Neural cell (in vitro differentiated cells): ENCODE results near the gene DGKQ.
"Not testable (repeated sequence)": the region's sequence is repeated elsewhere in the genome, so short reads cannot be mapped to it uniquely, and the experiment has no call there.

ENCODE experiments used
- CTCF ChIP-seq: fragments of 450-650 bp; IDR thresholded peaks from 2 replicates; pipeline ENCODE4 v1.5.1; 2014; ENCODE audit warnings: antibody characterized with exemption, mild to moderate bottlenecking, moderate library complexity; ENCODE audit not compliant: poor library complexity, severe bottlenecking
- EP300 ChIP-seq: fragments of 450-650 bp; conservative IDR thresholded peaks from 2 replicates; pipeline ENCODE4 v1.6.1; 2014; ENCODE audit warnings: antibody characterized with exemption, mild to moderate bottlenecking, moderate library complexity; ENCODE audit not compliant: poor library complexity, severe bottlenecking
- EZH2 ChIP-seq: fragments of 200-600, 300-800 bp; shearing (Covaris generic), sonication (generic); IDR thresholded peaks from 2 replicates; pipeline ENCODE4 v1.6.1; 2014; ENCODE audit warnings: antibody characterized with exemption, low read length, borderline replicate concordance, mild to moderate bottlenecking; ENCODE audit not compliant: insufficient read depth, poor library complexity, severe bottlenecking
- POLR2AphosphoS5 ChIP-seq: IDR thresholded peaks from 2 replicates; pipeline ENCODE4 v1.6.1; 2012
- RAD21 ChIP-seq: fragments of 450-650 bp; conservative IDR thresholded peaks from 2 replicates; pipeline ENCODE4 v1.6.1; 2014; ENCODE audit warnings: antibody characterized with exemption, mild to moderate bottlenecking, moderate library complexity
- REST ChIP-seq: IDR thresholded peaks from 2 replicates; pipeline ENCODE4 v1.6.1; 2012; ENCODE audit warnings: borderline replicate concordance
- SMC3 ChIP-seq: fragments of 450-650 bp; conservative IDR thresholded peaks from 2 replicates; pipeline ENCODE4 v1.6.1; 2014; ENCODE audit warnings: antibody characterized with exemption, mild to moderate bottlenecking, moderate library complexity; ENCODE audit not compliant: poor library complexity
- TAF1 ChIP-seq: IDR thresholded peaks from 2 replicates; pipeline ENCODE4 v1.6.1; 2012; ENCODE audit warnings: low read depth

DNA sequence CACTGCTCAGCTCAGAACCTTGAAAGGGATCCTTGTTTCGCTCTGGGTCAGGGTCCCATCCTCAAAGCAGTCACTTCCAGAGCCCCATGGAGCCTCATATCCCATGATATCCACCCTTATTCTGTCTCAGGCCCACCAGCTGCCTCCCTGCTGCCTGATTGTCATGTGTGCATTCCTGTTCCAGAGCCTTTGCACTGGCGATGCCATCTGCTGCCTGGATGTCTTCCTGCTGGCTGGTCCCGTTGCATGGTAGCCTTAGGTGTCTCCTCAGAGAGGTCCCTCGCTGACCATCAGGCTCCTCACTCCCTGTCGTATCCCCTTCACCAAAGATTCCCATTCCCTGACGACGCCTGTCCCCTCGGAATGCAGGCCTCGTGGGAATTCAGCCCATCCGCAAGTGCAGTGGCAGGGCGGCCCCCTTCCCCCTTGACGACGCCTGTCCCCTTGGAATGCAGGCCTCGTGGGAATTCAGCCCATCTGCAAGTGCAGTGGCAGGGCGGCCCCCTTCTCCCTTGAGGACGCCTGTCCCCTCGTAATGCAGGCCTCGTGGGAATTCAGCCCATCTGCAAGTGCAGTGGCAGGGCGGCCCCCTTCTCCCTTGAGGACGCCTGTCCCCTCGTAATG, 26.0 kb upstream of the DGKQ start:
- TF ChIP-seq EZH2, EP300, CTCF, POLR2AphosphoS5, SMC3, REST, RAD21, TAF1: not testable (repeated sequence)
